ENCODE data around the gene AKT1.
A peak's percentile ranks its signal among the peaks of the same experiment; 100 is the strongest.
"Not testable (repeated sequence)": the region's sequence is repeated elsewhere in the genome, so short reads cannot be mapped to it uniquely, and the experiment has no call there.

Gene AKT1

DNA sequence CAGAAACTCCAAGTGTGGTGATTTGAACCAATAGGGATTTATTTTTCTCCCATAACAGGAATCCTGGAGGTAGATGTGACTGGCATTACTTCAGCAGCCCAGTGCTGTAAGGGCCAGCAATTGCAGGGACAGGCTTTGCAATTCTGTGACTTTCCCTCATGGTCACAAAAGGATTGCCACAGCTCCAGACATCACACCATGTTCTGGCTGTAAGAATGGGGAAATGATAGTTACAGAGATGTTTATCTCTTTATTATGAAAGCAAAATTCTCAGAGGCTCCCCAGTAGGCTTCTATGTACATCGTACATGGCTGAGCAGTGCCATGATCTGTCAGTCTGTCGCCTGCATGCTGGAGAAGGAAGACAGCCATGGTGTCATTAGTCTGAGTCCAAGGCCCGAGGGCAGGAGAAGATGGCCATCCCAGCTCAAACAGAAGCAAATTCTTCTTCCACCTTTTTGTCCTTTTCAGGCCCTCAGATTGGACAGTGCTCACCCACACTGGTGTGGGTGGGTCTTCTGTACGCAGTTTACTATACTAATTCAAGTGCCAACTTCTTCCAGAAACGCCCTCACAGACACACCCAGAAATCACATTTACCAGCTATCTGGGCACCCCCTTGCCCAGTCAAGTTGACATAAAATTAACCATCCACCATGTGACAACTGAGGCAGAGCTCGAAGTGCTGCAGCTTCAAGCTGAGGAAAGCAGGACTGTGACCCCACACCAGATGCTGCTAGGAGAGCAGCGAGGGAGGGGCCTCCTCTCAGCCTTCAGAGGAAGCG is 22.6 kb upstream of the AKT1 start:
- DNase-seq = no peak

GRCh38 chr14:104816616-104816884 is 21.0 kb upstream of the AKT1 start:
- no peak for DNase-seq

DNA sequence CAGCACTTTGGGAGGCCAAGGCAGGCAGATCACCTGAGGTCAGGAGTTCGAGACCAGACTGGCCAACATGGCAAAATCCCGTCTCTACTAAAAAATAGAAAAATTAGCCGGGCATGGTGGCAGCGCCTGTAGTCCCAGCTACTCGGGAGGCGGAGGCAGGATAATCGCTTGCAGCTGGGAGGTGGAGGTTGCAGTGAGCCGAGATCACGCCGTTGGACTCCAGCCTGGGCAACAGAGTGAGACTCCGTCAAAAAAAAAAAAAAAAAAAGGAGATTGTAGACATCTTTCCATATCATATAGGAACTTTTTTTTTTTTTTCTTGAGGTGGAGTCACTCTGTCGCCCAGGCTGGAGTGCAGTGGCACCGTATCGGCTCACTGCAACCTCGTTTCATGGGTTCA is 19.2 kb upstream of the AKT1 start:
- DNase-seq = not testable (repeated sequence)

GRCh38 chr14:104813286-104813685 is 17.7 kb upstream of the AKT1 start:
- no peak for DNase-seq

- no peak for DNase-seq
Measured at GRCh38 chr14:104810316-104810715, 14.8 kb upstream of the AKT1 start.

GRCh38 chr14:104808456-104808855 is 12.9 kb upstream of the AKT1 start:
- no peak for DNase-seq

DNA sequence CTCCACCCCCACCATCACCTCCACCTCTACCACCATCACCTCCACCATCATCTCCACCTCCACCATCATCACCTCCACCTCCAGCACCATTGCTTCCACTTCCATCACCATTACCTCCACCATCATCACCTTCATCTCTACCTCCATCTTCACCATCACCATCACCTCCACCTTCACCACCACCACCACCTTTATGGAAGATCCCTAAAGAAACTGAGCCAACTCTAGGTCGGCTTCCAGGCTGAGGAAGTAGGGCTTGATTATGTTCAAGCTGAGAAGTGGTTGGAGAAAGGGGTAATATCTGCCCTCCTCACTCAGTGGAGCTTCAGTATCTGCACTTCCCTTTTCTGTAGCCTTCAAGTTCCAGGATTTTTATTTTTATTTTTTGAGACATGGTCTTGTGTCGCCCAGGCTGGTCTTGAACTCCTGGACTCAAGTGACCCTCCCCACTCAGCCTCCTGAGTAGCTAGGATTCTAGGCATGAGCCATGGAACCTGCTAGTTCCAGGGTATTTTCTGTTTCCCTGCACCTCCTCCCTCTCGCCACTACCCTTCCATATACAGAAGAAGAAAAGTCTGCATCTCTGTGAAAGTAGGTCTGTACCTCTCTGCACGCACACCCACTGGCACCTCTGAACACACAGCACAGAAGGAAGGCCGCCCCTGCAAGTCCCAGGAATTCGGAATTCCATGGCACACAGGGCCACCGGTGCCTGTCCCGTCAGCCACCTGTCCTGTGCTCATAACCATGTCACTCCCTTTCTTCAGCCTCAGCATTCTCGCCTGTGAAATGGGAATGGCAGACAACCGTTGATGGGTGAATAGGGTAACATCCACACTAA is 11.3 kb upstream of the AKT1 start:
- DNase-seq = no peak

GRCh38 chr14:104805941-104806624 is 10.5 kb upstream of the AKT1 start:
- DNase-seq = no peak

DNA sequence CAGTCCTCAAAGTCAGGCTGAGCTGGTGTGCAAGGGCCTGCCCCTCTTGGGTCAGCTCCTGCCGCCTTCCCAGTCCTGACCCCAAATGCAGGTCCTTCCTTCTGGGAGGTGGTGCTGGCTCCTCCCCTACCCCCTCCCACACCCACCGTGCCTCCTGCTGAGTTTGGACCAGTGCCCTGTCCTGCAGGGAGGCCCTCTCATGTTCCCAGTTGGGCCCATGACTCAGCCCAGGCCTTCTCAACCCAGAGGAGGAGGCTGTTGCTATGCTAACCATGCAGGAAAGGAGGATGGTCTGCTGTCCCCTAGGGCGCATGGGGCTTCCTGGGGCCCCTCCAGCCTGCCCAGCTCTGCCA is 9.8 kb upstream of the AKT1 start:
- DNase-seq = no peak

GRCh38 chr14:104804481-104805325 is 9.2 kb upstream of the AKT1 start:
- no peak for DNase-seq

DNA sequence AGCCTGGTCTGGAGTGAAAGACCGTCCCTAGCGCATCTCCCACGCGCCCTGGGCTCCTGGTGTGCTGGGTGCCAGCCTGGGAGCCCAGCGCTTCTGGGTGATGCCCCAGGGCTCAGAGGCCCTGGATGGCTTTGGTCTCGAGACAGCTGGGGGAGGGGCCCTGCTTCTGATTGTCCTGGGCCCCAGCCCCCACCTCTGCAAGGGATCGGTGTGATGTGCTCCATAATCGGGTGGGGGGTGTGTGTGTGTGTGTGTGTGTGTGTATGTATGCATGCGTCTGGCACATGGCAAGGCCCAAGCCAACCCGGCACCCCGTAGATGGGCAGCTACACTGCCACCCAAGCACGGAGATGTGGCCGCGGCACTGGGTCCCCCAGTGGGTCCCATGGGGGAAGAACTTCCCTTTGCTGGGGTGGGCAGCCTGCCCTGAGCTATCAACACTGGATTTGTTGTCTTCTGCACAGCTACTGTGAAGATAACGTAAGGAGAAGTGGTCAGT is 8.4 kb upstream of the AKT1 start:
- no peak for DNase-seq

- no peak for DNase-seq
Measured at GRCh38 chr14:104803280-104803911, 7.8 kb upstream of the AKT1 start.

GRCh38 chr14:104802394-104803184 is 7.0 kb upstream of the AKT1 start:
- no peak for DNase-seq

DNA sequence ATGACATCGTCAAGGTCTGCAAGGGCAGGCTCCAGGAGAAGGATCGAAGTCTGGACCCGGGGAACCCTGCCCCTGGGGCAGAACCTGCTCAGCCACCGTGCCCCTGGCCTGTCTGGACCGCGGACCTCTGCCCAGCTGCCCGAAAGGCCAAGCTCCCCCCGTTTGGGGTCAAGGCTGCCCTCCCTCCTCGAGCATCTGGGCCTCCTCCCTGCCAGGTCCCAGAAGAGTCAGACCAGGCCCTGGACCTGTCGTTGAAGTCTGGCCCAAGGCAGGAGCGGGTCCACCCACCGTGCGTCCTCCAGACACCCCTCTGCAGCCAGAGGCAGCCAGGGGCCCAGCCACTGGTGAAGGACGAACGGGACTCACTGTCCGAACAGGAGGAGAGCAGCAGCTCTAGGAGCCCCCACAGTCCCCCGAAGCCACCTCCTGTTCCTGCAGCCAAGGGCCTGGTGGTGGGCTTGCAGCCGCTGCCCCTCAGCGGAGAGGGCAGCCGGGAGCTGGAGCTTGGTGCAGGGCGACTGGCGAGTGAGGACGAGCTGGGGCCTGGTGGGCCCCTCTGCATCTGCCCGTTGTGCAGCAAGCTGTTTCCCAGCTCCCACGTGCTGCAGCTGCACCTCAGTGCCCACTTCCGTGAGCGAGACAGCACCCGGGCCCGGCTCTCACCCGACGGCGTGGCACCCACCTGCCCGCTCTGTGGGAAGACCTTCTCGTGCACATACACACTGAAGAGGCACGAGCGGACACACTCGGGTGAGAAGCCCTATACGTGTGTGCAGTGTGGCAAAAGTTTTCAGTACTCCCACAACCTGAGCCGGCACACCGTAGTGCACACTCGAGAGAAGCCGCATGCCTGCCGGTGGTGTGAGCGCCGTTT is 6.2 kb upstream of the AKT1 start:
- DNase-seq = no peak

- DNase-seq = peak; percentile 80
Measured at GRCh38 chr14:104800771-104801519, 5.4 kb upstream of the AKT1 start, which contains the start of gene ZBTB42. Gene ZBTB42 (plus strand): TSS chr14:104801101. CDS start chr14:104801198, 97 bp downstream.

GRCh38 chr14:104800015-104800770 is 4.6 kb upstream of the AKT1 start:
- DNase-seq = peak; percentile 89

DNA sequence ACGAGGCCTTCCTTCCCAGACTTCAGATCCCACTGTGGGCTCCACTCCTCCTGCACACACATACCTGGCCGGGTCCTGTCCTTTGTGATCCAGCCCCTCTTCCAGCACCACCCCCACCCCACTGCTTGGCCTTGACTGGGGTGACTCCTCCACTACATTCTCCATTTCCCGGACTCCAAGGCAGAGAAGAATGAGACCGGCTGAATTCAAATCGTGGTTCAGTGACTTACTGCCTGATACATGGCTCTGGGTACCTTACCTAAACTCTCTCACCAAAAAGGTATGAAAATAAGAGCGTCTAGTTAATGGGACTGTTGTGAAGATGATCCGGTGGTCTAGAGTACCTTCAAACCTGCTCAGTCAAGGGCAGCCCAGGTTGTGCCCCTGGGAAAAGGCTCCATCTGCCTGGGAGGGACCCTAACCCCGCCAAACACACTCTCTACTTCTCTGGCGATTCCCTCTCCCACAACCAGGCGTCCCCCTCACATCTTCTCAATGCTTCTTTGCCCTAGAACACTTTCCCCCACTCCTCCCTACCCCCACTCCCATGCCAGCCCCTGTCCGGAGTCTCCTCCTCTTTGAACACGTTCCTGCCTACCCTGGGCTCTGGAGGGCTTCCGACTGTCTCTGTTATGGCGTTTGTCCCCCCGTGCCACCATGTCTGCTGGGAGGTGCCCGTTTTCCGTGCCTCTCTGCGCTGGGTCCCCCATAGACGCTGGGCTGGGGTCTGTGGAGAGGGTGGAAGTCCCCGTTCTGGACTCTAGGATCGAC is 3.9 kb upstream of the AKT1 start:
- no peak for DNase-seq

Measured in stimulated activated CD4-positive, alpha-beta T cell treated with anti-CD3 and anti-CD28 coated beads, Interleukin-15, amount 100 ng/mL, for 24 hours (primary cell).